Lower lobe of right lung (tissue), 2 donors: Measurements from ENCODE around the gene LHFPL6. TPM values are rescaled to one million over a fixed set of nuclear protein-coding genes. Genes with fewer than 3 reads are reported as not detected.
A peak's percentile ranks its signal among the peaks of the same experiment; 100 is the strongest.

Experiments
- ATAC-seq, 2 donors: fragments of 200-7000 bp; cut with Tn5 transposase; one replicate each; pipeline ENCODE4 v1.9.1; 2020 to 2022; ENCODE audit warnings: mild to moderate bottlenecking in 2 of 2, moderate library complexity in 2 of 2
- DNase-seq: peaks from one replicate; pipeline ENCODE4 v3.0.0-alpha.2; 2020
- H3K27ac ChIP-seq: fragments of 200-600 bp; one replicate; pipeline ENCODE4 v1.8.0; 2022
- H3K27me3 ChIP-seq: fragments of 200-600 bp; one replicate; pipeline ENCODE4 v1.8.0; 2022; ENCODE audit warnings: low read depth
- H3K36me3 ChIP-seq: fragments of 200-600 bp; one replicate; pipeline ENCODE4 v1.8.0; 2022; ENCODE audit warnings: mild to moderate bottlenecking
- H3K4me1 ChIP-seq: fragments of 200-600 bp; one replicate; pipeline ENCODE4 v1.8.0; 2022
- H3K4me3 ChIP-seq: fragments of 200-600 bp; one replicate; pipeline ENCODE4 v1.8.0; 2022; ENCODE audit warnings: mild to moderate bottlenecking
- H3K9me3 ChIP-seq: fragments of 200-600 bp; one replicate; pipeline ENCODE4 v1.8.0; 2022
- CTCF ChIP-seq: fragments of 200-600 bp; IDR thresholded peaks from one replicate; pipeline ENCODE4 v1.8.0; 2022; ENCODE audit warnings: antibody characterized with exemption, mild to moderate bottlenecking
- intact Hi-C: fragments of 100-400 bp; cut with DNase I; formaldehyde crosslinking; loops from one replicate; pipeline ENCODE4 v1.11.0; 2022
- total RNA-seq: library from RNA; stranded (reverse); fragmentation: NEBNext Ultra II Directional; extraction: Animal tissue kit (Norgen Biotek cat#: 25700); gene quantifications from one replicate; pipeline ENCODE4 v1.2.1, GENCODE V29; 2021
- donor health status: DM: no; HTN: yes; CAD: no; lungs with severe emphysema.

Gene LHFPL6
- total RNA-seq, 1 donor from 2014 or later, result 68.7 TPM

DNA sequence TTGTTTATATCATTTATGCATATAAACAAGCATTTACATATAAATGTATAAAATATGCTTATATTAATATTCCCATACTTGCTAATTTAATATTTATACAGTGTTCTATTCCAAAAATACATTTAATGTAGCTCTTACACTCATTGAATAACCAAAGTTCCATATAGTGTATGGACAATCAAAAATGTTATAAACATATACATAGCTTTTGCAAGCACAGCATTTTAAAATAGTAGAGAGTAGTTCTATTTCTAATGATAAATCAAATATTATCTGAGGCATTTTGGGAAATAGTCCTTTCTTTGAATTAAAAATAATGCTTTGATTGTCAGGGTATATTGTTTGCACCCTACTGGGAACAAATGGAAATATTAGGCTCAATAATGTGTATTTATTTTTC, 30.0 kb upstream of the LHFPL6 start:
- intact Hi-C loops, result no loop called here
- Histone ChIP-seq H3K27ac (no peak overlapping the region), H3K4me3 (no peak overlapping the region), H3K9me3 (no peaks in the 10 kb centered on the region), H3K4me1 (no peaks in the 10 kb centered on the region), H3K27me3 (no peaks in the 10 kb centered on the region), H3K36me3 (no peaks in the 10 kb centered on the region)
- DNase-seq (no peak), ATAC-seq (no peak)
- TF ChIP-seq CTCF, result no peak

- no peaks in the 10 kb centered on the region for H3K4me1 ChIP-seq
- H3K4me3 ChIP-seq, result no peak overlapping the region
- no peaks in the 10 kb centered on the region for H3K36me3 ChIP-seq
- no peaks in the 10 kb centered on the region for H3K27me3 ChIP-seq
- ATAC-seq, result no peak
- DNase-seq, result no peak
- intact Hi-C loops, result no loop called here
- no peak overlapping the region for H3K27ac ChIP-seq
- TF ChIP-seq CTCF, result no peak
- H3K9me3 ChIP-seq, result no peaks in the 10 kb centered on the region
These were observed 28.3 kb upstream of the LHFPL6 start for GRCh38 chr13:39631307-39631706.

GRCh38 chr13:39623466-39623865, 20.5 kb upstream of the LHFPL6 start:
- no peak for ATAC-seq

DNA sequence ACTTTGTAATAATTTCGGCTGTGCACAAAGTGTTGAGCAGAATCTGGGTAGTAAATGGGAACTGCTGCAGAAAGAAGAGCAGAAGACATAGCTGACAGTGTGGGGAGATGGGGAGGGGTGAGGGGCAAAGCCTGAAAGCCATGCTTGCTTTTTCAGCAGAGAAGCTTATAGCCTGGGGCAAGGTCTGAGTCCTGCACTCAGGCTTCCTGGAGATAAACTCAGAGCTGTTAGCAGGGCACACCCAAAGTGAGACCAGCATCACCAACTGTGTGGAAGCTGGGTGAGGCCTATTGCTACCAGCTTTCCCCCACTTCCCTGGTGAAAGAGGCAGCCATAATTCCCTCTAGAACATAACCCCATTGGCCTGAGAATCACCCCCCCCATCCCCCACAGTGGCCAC, 15.6 kb upstream of the LHFPL6 start:
- intact Hi-C loops, result loop anchor here (10.0 kb wide), 1 partner anchor 564 kb away; no protein-coding TSS in a partner anchor
- no peak for TF ChIP-seq CTCF
- Histone ChIP-seq H3K4me3 (no peak overlapping the region), H3K27me3 (no peaks in the 10 kb centered on the region), H3K9me3 (no peaks in the 10 kb centered on the region), H3K36me3 (no peaks in the 10 kb centered on the region), H3K27ac (no peak overlapping the region), H3K4me1 (no peaks in the 10 kb centered on the region)
- ATAC-seq (no peak), DNase-seq (no peak)

More at GRCh38 chr13:39623466-39623865, 20.5 kb upstream of the LHFPL6 start:
- H3K27ac ChIP-seq, result no peak overlapping the region
- no peak for DNase-seq
- H3K36me3 ChIP-seq, result no peaks in the 10 kb centered on the region
- TF ChIP-seq CTCF, result no peak
- no peaks in the 10 kb centered on the region for H3K27me3 ChIP-seq
- H3K4me1 ChIP-seq, result no peaks in the 10 kb centered on the region
- no peak overlapping the region for H3K4me3 ChIP-seq
- no peaks in the 10 kb centered on the region for H3K9me3 ChIP-seq
- intact Hi-C loops, result no loop called here

DNA sequence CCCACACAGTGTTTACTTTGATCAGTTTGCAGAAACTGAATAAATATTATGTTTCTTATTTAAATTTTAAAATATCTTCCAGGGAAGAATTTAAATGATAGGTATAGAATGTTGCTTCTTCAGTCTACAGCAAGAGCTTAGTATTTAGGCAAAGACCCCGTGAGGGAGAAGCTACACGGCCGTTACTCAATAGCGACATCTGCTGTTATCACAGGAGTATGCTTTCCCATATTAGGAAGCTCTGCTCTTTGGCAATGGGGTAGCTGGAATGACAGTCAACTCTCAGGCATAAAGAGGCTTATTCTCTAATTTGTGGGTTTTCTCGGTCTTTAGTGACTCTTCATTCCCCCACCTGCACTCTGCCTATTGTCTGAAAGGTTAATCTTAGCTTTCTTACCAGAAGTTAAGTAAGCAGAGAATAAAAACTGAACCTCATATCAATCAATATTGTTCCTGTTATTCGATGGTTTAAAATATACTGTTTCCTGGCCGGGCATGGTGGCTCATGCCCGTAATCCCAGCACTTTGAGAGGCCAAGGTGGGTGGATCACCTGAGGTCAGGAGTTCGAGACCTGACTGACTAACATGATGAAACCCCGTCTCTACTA, 13.2 kb upstream of the LHFPL6 start:
- ATAC-seq (peak; percentile 75 to 88), DNase-seq (no peak)
- no peaks in the 10 kb centered on the region for H3K36me3 ChIP-seq
- H3K27ac ChIP-seq, result no peak overlapping the region
- intact Hi-C loops, result loop anchor here (10.0 kb wide), 1 partner anchor 561 kb away; no protein-coding TSS in a partner anchor
- H3K4me3 ChIP-seq, result no peak overlapping the region
- H3K27me3 ChIP-seq, result no peaks in the 10 kb centered on the region
- TF ChIP-seq CTCF, result peak; percentile 91
- no peaks in the 10 kb centered on the region for H3K9me3 ChIP-seq
- peaks cover 6% of the 10 kb centered on the region for H3K4me1 ChIP-seq
